HL-60/S4 treated with phorbol 12-myristate 13-acetate at 8.2 ng/mL for 4 days and 3 days (cell line): ENCODE data around the gene APLF.
"Not testable (repeated sequence)": the region's sequence is repeated elsewhere in the genome, so short reads cannot be mapped to it uniquely, and the experiment has no call there.

Experiments used
- in situ Hi-C: fragments of 300-500 bp; cut with MboI; formaldehyde crosslinking; loops from 2 replicates; pipeline ENCODE4 v1.15.0; 2022; ENCODE audit warnings: low sequenced_read_pairs

Gene APLF

DNA sequence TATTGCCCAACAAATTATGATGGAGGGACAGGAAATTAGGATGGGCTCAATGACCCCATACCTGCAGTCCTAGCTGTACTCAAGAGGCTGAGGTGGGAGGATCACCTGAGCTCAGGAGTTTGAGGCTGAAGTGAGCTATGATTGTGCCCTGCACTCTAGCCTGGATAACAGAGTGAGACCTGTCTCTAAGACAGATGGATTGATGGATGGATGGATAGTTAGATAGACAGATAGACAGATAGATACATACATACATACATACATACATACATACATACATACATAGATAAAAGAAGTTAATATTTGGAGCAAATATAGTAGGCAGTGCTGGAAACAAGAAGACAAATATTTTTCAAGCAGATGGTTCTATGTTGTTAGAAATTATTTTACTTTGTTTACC lies 97.9 kb downstream of the APLF start:
- in situ Hi-C loops = no loop called here

DNA sequence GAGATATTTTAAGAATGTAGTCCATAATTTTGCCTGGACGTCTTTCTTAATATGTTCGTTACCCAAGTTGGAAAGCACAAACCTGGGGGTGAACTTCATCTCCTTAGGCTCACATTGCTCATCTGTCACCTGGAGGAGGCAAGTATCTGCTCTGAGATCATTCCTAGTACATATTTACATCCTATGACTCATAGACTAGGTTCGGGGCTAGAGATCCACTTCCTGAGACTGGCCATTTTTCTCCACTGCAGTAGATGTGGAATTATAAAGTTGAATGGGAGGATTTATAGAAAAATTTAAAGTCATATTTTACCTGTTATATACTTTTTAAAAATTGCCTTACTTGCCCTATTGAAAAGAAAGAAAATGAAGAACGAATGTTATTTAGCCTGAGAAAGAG lies 98.5 kb downstream of the APLF start:
- in situ Hi-C loops = no loop called here

DNA sequence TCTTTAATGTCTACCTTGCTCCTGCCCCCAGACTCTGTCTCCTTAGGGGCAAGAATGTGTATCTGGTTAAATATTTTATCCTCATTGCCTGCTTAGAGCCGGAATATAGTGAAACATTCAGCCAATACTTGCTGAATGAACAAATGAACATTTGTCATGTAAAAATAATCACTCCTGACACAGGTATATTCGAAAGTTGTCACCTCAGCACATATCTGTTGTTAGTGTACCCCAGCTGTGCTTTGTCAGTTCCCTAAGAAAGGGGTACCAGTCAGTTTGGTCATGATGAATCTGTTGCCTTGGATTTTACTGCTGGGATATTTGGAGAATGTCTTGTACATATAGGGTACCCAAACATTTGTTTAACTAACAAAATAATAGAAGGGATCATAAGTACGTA lies 99.0 kb downstream of the APLF start:
- in situ Hi-C loops = no loop called here

DNA sequence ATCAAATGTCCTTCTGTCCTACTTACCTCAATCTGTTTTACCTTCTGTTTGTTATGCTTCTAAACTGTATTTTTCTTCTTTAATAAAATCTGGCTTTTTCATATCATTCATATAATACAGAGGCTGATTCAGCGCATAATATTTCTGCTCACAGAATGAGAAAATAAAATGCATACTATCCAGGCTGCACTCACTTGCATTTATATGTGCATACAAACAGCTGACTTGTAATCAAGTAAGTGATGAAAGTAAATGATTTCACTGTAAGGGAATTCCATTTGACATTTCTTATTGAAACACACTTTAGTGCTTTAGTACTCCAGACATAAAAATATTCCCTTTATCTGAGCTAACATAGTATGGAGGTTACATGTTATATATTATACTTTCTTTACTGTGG lies 100.7 kb downstream of the APLF start:
- in situ Hi-C loops = no loop called here

DNA sequence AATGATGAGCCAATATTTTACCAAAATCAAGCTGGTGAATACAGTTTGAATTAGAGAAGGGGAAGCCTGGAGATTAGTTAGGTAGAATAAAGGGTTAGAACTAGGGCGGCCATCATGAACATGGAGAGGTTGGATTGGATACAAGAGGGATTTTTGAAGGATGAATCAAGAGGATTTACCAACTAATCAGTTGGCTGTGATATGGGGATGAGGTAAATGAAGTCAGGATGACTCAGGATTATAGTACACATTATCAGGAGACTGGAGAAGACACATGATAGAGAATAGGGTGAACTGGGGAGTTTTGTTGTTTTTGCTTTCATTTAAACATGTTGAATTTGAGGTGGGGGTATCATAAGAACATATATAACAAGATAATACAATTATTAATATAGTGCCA lies 102.2 kb downstream of the APLF start:
- in situ Hi-C loops = no loop called here

DNA sequence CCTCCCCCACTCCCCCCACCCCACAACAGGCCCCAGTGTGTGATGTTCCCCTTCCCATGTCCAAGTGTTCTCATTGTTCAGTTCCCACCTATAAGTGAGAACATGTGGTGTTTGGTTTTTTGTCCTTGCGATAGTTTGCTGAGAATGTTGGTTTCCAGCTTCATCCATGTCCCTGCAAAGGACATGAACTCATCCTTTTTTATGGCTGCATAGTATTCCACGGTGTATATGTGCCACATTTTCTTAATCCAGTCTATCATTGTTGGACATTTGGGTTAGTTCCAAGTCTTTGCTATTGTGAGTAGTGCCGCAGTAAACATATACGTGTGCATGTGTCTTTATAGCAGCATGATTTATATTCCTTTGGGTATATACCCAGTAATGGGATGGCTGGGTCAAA lies 103.0 kb downstream of the APLF start:
- in situ Hi-C loops = not testable (repeated sequence)

DNA sequence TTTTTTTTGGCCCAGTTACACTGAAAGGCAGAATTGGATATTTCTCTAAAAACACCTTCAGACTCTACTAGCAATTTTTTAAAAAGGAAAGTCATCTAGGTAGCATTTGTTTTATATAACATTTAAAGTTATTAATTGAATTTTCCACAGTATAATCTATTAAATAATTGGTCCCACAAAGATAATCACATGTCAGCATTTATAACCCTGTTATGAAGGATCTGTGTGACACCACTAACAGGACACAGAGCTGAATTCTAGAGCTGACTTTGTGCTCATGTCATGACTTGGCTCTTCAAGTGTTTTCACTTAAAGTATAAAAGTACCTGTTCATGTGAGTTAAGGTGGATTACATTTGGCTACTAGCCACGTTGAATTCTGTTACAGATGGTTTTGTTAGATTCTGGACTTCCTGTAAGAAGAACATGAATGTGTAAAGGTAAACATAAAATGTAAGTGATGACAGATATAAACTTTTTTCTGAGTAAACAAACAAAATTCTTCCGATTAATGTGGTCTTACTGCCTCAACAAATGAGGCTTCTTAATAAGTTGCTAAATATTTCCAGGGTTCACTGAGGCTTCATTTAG lies 106.9 kb downstream of the APLF start:
- in situ Hi-C loops = no loop called here

DNA sequence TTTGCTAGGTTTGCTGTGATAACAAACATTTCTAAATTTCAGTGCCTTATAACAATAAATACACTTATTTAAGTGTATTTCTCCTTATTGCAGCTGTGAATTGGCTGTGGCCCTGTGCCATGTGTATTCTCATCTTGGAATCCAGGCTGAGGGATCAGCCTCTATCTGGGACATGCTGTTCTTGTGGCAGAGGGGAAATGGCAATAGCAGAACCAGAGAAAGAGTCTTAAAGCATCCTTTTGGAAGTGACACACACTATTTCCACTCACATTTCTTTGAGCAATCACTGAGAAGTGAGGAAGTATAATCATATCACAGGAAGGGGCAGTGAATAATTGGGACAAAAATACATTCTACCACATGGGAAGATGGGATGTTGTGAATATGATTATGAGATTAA lies 109.8 kb downstream of the APLF start:
- in situ Hi-C loops = no loop called here

DNA sequence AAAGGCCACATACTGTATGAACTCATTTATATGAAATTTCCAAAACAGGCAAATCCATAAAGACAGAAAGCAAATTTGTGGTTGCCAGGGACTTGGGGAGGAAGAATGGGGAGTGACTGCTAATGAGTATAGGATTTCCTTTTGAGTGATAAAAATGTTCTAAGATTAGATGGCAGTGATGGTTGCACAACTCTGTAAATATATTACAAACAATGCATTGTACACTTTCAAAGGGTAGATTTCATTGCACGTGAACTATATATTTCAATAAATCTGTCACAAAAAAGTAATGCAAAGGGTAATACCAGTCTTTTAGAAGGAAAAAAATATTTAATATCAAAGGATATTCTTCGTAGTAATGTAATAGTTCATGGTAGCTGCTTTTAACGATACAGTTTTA lies 112.3 kb downstream of the APLF start:
- in situ Hi-C loops = no loop called here

DNA sequence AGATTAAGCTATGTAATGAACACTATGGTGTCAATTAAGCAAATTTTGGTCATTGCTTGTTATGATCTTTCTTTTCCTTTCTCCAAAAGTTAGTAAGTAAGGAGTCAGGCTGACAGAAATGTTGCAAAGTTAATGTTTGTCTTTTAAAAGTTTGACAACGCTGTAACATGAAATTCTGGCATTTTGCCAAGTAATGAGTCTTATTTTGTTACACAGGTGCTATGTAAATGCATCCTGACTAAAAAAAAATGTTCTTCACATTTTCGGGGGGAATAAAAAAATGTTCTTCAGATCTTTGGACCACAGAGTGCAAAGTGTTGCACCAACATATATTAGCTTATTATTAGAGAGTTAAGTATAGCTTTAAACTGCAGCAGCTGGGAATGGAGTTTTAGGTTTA lies 121.2 kb downstream of the APLF start:
- in situ Hi-C loops = no loop called here

DNA sequence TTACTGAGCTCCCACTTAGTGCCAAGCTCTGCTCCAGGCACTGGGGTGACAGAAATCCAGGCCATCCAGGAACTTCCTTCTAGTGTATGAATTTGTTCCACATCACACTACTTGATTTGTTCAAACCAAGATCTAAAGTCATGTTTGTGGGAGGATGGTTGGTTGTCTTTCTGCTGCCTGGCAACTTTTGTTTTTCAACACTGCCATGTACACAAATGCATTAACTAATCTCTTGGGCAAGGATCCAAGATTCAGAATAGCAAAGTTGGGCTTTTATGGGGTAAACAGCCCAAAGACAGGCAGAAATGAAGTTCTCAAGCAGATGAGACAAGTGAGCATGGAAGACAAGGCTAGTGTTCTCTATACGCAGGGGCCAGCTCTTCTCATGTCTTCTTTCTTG lies 122.6 kb downstream of the APLF start:
- in situ Hi-C loops = no loop called here

DNA sequence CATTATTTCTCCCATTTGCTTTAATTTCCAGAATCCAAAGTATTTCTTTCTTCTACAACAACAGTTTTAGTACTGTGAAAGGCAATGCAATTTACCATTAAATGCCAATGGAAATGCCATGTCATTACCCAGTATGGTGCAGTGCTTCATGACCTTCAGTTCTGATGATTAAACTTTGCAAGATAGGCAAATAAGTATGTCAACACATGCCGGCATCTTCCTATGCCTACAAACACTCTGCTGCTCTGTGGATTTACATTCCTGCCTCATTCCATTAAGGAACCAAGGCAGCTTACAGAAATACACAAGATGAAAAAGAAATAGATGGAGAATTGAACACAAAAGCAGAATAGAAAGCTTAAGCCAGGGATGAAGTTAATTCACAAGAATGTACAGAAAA lies 123.3 kb downstream of the APLF start:
- in situ Hi-C loops = no loop called here

DNA sequence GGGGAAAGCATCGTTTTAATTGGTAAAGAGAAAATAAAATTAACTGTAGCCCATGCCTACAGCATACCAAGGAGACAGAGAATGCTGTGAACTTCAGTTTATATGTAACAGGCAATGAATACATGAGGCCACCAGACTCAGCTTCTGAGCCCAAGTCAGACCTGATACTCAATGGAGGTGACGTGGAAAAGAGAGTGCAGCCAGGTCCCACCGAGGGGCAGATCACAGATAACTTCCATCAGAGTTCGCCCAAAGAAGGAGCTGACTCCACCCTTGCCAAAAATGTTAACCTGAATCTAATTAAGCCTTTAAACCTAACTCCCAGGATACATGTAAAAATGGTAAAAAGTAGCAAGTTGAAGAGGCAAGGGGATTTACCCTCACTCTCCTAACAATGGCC lies 123.8 kb downstream of the APLF start:
- in situ Hi-C loops = no loop called here

DNA sequence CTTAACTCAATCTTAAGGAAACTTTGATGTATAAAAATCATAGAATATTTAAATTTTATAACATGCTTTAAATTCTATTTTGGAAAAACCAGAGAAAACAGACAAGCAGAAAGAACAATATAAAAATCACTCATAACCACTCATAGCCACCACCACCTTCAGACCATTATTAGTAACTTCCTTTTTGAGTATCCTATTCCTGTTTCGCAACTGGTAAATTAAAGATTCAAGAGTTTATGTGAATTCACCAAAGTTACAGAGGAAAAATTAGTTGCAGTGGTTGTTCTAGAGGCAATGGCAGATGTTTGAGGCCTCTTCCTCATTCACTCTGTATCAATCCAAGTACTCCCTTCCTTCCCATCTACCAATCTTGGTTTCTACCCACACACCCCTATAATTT lies 126.7 kb downstream of the APLF start:
- in situ Hi-C loops = no loop called here

DNA sequence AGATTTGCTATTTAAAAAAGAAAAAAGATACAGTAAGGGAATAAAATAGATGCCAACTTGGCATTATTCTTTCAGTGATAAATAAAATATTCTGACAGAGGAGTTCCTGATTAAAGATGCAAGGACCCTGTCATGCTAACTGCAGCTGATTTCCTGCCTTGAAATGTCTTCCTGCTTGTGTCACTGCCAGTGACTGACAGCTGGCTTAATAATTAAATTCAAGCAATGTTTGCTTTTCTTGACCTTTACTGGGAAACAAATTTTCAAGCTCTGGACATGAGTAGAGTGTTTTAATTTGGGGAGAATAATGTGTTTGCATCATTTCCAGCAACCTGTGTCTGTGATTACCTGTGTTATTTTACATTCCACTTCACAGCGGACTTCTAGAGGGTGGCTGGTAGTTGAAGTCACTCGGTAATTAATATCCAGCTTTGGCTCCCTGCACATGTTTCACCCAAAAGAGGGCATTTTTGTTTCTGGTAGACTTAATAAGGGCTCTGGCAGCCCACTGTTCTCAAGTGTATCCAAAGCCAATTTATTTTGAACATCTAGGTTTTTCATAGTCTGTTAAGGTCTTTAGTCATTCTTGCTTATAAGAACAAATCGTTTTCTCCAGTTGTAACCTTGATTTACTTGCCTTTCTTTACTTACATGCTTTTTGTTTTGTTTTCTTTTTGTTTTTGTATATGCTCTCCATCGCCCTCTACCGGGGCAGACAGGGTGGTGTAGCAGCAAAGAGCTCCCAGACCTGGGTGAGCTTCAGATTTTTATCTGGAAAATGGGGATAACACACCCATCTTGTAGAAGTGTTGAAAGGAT lies 127.5 kb downstream of the APLF start:
- in situ Hi-C loops = no loop called here

DNA sequence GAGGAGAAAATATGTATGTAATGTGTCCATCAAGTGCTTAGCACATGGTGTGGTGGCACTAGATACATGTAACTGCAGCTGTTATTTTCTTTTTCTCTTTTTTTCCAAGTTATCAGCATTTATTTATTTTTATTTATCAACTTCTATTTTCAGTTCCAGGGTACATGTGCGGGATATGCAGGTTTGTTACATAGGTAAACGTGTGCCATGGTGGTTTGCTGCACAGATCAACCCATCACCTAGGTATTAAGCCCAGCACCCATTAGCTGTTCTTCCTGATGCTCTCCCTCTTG lies 128.1 kb downstream of the APLF start:
- in situ Hi-C loops = not testable (repeated sequence)

DNA sequence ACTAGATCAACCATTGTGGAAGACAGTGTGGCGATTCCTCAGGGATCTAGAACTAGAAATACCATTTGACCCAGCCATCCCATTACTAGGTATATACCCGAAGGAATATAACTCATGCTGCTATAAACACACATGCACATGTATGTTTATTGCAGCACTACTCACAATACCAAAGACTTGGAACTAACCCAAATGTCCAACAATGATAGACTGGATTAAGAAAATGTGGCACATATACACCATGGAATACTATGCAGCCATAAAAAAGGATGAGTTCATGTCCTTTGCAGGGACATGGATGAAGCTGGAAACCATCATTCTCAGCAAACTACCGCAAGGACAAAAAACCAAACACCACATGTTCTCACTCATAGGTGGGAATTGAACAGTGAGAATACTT lies 133.1 kb downstream of the APLF start:
- in situ Hi-C loops = not testable (repeated sequence)

DNA sequence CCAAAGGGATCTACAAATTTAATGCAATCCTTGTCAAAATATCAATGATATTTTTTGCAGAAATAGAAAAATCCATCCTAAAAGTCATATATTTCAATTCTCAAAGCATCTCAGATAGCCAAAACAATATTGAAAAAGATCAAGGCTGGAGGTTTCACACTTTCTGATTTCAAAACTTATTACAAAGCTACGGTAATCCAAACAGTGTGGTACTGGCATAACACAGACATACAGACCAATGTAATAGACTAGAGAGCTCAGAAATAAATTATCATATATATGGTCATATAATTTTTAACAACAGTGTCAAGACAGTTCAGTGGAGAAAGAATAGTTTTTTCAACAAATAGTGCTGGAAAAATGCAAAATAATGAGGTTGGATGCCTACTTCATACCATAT lies 135.7 kb downstream of the APLF start:
- in situ Hi-C loops = no loop called here

DNA sequence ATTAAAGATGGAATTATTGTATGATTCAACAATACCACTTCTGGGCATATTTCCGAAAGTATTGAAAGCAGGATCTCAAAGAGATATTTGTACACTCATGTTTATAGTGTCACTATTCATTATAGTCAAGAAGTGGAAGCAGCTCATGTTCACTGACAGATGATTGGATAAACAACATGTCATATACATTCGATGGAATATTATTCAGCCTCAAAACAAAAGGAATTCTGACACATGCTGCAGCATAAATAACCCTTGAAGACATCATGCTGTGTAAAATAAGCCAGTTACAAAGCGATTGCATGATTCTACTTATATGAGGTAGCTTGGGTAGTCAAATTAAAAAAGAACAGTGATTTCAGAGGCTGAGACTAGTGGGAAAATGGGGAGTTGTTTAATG lies 136.7 kb downstream of the APLF start:
- in situ Hi-C loops = no loop called here

DNA sequence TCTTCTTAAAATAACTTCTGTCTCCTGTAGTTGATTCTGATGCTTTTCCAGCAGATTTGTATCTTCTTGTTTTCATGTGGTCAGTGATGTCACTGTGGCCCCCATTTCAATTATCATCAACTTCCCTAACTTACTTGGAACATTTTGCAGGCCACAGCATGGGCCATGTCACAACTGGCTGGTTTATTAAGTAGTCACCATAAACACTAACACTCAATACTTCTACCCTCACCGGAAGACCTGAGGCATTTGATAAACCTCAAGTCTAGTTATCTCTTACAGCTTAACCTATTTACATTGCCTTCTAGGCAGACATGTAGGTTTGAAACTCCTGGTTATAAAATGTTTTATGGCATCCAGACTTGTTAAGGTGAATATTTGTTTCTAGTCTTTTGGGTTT lies 138.6 kb downstream of the APLF start:
- in situ Hi-C loops = no loop called here

DNA sequence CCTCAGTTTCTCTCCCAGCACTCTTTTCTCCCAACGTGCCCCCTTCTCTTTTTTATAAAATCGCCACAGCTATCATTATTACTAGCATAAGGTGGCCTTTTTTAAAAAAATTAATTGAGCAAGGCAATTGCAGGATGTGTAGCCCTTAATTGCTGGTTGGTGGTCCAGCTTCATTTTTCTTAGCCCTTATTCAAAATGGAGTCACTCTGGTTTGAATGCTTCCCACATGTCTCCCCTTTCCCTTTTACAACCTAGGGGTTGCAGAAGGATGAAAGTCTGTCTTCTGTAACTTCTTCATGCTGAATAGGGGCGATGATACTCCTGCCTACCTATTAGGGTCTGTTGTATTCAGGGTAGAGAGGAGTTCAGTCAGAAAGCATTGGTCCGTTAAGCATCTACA lies 139.4 kb downstream of the APLF start:
- in situ Hi-C loops = no loop called here

DNA sequence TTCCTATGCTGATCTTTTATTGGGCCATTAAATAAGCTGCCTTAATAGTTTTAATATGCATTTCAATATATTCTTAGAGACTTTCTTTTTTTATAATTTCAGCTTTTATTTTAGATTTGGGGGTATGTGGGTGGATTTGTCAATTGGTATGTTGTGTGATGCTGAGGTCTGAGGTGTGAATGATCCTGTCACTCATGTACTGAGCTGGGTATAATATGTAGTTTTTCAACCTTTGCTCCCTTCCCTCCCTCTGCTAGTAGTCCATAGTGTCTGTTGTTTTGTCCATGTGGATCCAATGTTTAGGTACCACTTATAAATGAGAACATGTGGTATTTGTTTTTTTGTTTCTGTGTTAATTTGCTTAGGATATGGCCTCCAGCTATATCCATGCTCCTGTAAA lies 140.5 kb downstream of the APLF start:
- in situ Hi-C loops = no loop called here
